Measurements from ENCODE around the gene SLC23A3.

The SLC23A3 gene

GRCh38 chr2:219182331-219183150, 12.7 kb upstream of the SLC23A3 start:
- Histone ChIP-seq H3K9me3 (ENCODE audit: severe bottlenecking) (no peaks in the 10 kb centered on the region), H3K27ac (ENCODE audit: poor library complexity, severe bottlenecking) (no peak overlapping the region), H3K36me3 (ENCODE audit: low read depth) (peaks cover 28% of the 10 kb centered on the region), H3K4me3 (ENCODE audit: severe bottlenecking) (no peak overlapping the region), H3K4me1 (ENCODE audit: insufficient read depth, poor library complexity, severe bottlenecking) (no peaks in the 10 kb centered on the region), H3K27me3 (ENCODE audit: insufficient read depth, poor library complexity, severe bottlenecking) (no peaks in the 10 kb centered on the region)
- ATAC-seq (ENCODE audit: low read depth) (no peak), DNase-seq (ENCODE audit: low spot score) (no peak)
- TF ChIP-seq CTCF (IDR thresholded peaks at IDR 0.05; ENCODE audit: poor library complexity, severe bottlenecking) = no peak

- ATAC-seq (ENCODE audit: low read depth) = no peak
- Histone ChIP-seq H3K36me3 (ENCODE audit: low read depth) (peaks cover 28% of the 10 kb centered on the region), H3K4me1 (ENCODE audit: insufficient read depth, poor library complexity, severe bottlenecking) (no peaks in the 10 kb centered on the region), H3K27ac (ENCODE audit: poor library complexity, severe bottlenecking) (no peak overlapping the region), H3K27me3 (ENCODE audit: insufficient read depth, poor library complexity, severe bottlenecking) (no peaks in the 10 kb centered on the region), H3K9me3 (ENCODE audit: severe bottlenecking) (no peaks in the 10 kb centered on the region), H3K4me3 (ENCODE audit: severe bottlenecking) (no peak overlapping the region)
- no peak for DNase-seq (ENCODE audit: low spot score)
- no peak for TF ChIP-seq CTCF (IDR thresholded peaks at IDR 0.05; ENCODE audit: poor library complexity, severe bottlenecking)
Measured at GRCh38 chr2:219181531-219181930, 11.7 kb upstream of the SLC23A3 start.

GRCh38 chr2:219180961-219181360, 11.1 kb upstream of the SLC23A3 start:
- H3K36me3 ChIP-seq (ENCODE audit: low read depth) = peaks cover 28% of the 10 kb centered on the region
- no peaks in the 10 kb centered on the region for H3K9me3 ChIP-seq (ENCODE audit: severe bottlenecking)
- TF ChIP-seq CTCF (IDR thresholded peaks at IDR 0.05; ENCODE audit: poor library complexity, severe bottlenecking) = no peak
- no peaks in the 10 kb centered on the region for H3K4me1 ChIP-seq (ENCODE audit: insufficient read depth, poor library complexity, severe bottlenecking)
- ATAC-seq (ENCODE audit: low read depth) (no peak), DNase-seq (ENCODE audit: low spot score) (no peak)
- no peak overlapping the region for H3K27ac ChIP-seq (ENCODE audit: poor library complexity, severe bottlenecking)
- no peak overlapping the region for H3K4me3 ChIP-seq (ENCODE audit: severe bottlenecking)
- H3K27me3 ChIP-seq (ENCODE audit: insufficient read depth, poor library complexity, severe bottlenecking) = no peaks in the 10 kb centered on the region

GRCh38 chr2:219179601-219180465, 10.0 kb upstream of the SLC23A3 start:
- ATAC-seq (ENCODE audit: low read depth) (no peak), DNase-seq (ENCODE audit: low spot score) (no peak)
- Histone ChIP-seq H3K27ac (ENCODE audit: poor library complexity, severe bottlenecking) (no peak overlapping the region), H3K27me3 (ENCODE audit: insufficient read depth, poor library complexity, severe bottlenecking) (no peaks in the 10 kb centered on the region), H3K4me1 (ENCODE audit: insufficient read depth, poor library complexity, severe bottlenecking) (no peaks in the 10 kb centered on the region), H3K4me3 (ENCODE audit: severe bottlenecking) (no peak overlapping the region), H3K9me3 (ENCODE audit: severe bottlenecking) (no peaks in the 10 kb centered on the region), H3K36me3 (ENCODE audit: low read depth) (peaks cover 33% of the 10 kb centered on the region)
- TF ChIP-seq CTCF (IDR thresholded peaks at IDR 0.05; ENCODE audit: poor library complexity, severe bottlenecking) = no peak
